PC-9 (cell line): Measurements from ENCODE around the gene PRSS23. TPM values are rescaled to one million over a fixed set of nuclear protein-coding genes. Genes with fewer than 3 reads are reported as not detected.

Experiments
- Bru-seq: library from RNA; stranded (reverse); fragments of 400-500 nt; gene quantifications from one replicate; lab custom pipeline; 2021; lab: Mats Ljungman, UMichigan
- BruChase-seq, 2 experiments: library from RNA; stranded (reverse); fragments of 400-500 nt; gene quantifications; one replicate each; lab custom pipeline; 2021; lab: Mats Ljungman, UMichigan
- BruUV-seq: library from RNA; stranded (reverse); fragments of 400-500 nt; replicated peaks from 2 replicates; lab custom pipeline; 2021; lab: Mats Ljungman, UMichigan
- CTCF ChIA-PET: fragments of 300-600 bp; sonication (Branson Sonifier 250); formaldehyde crosslinking; loops from one replicate; lab custom pipeline; 2022; ENCODE audit warnings: antibody characterized with exemption; lab: Charles Lee
- POLR2A ChIA-PET: fragments of 300-600 bp; sonication (Branson Sonifier 250); formaldehyde crosslinking; loops from one replicate; lab custom pipeline; 2022; ENCODE audit warnings: antibody characterized with exemption; ENCODE audit not compliant: unreplicated experiment; lab: Charles Lee
- DNase-seq, 2 experiments: peaks; one replicate each; pipeline versions ENCODE4 v3.0.0 to v3.0.0-alpha.2; 2015 to 2022; ENCODE audit warnings: mixed read lengths in 1 of 2
- H2AFZ ChIP-seq: fragments of 200-600 bp; sonication (generic); 2 replicates; pipeline ENCODE4 v1.8.1; 2017; ENCODE audit warnings: antibody characterized with exemption
- H3F3A ChIP-seq: fragments of 200-600 bp; sonication (generic); 2 replicates; pipeline ENCODE4 v1.8.1; 2017; ENCODE audit warnings: antibody characterized with exemption, mild to moderate bottlenecking, low read depth; ENCODE audit not compliant: insufficient read depth
- H3K27ac ChIP-seq: fragments of 200-600 bp; sonication (generic); 2 replicates; pipeline ENCODE4 v1.6.1; 2016; ENCODE audit warnings: mixed run types
- H3K27me3 ChIP-seq: fragments of 200-600 bp; sonication (generic); 2 replicates; pipeline ENCODE4 v1.6.1; 2016; ENCODE audit warnings: low read depth, mixed run types; ENCODE audit not compliant: insufficient read depth
- H3K36me3 ChIP-seq: fragments of 200-600 bp; sonication (generic); 2 replicates; pipeline ENCODE4 v1.6.1; 2016; ENCODE audit warnings: low read depth, mixed run types
- H3K4me1 ChIP-seq: fragments of 200-600 bp; sonication (generic); replicated peaks from 2 replicates; pipeline ENCODE4 v1.6.1; 2016; ENCODE audit warnings: mixed run types; ENCODE audit not compliant: insufficient read depth
- H3K4me2 ChIP-seq: fragments of 200-600 bp; sonication (generic); 2 replicates; pipeline ENCODE4 v1.6.1; 2017; ENCODE audit warnings: mixed run types
- H3K4me3 ChIP-seq: fragments of 200-600 bp; sonication (generic); 2 replicates; pipeline ENCODE4 v1.6.1; 2016; ENCODE audit warnings: mixed run types
- H3K79me2 ChIP-seq: fragments of 200-600 bp; sonication (generic); 2 replicates; pipeline ENCODE4 v1.6.1; 2017; ENCODE audit warnings: low read depth, mixed run types
- H3K9me2 ChIP-seq: fragments of 200-600 bp; sonication (generic); 2 replicates; pipeline ENCODE4 v1.8.1; 2017; ENCODE audit warnings: mild to moderate bottlenecking; ENCODE audit not compliant: insufficient read depth
- H3K9me3 ChIP-seq: fragments of 200-600 bp; sonication (generic); 2 replicates; pipeline ENCODE4 v1.8.1; 2016; ENCODE audit warnings: low read depth; ENCODE audit not compliant: insufficient read depth
- H4K20me1 ChIP-seq: fragments of 200-600 bp; sonication (generic); 2 replicates; pipeline ENCODE4 v1.8.1; 2017; ENCODE audit not compliant: insufficient read depth
- EZH2 ChIP-seq: fragments of 200-600 bp; sonication (generic); IDR thresholded peaks from 2 replicates; pipeline ENCODE4 v1.8.0; 2017; ENCODE audit warnings: antibody characterized with exemption, low read depth
- intact Hi-C: fragments of 100-400 bp; cut with micrococcal nuclease; formaldehyde crosslinking; loops from one replicate; pipeline ENCODE4 v1.10.0; 2022; ENCODE audit not compliant: unreplicated experiment
- long read RNA-seq: library from polyadenylated mRNA; stranded (forward); transcript quantifications from one replicate; pipeline ENCODE4 v2.0.0, GENCODE V29; 2022
- total RNA-seq: library from RNA; stranded (reverse); gene quantifications from 2 replicates; pipeline ENCODE4 v1.2.3, GENCODE V29; 2021
- TF ChIP-seq, protein P1 (sequence below): fragments of 200-600 bp; sonication (generic); conservative IDR thresholded peaks from 2 replicates; pipeline ENCODE4 v1.6.1; 2017; ENCODE audit warnings: mixed run types, antibody characterized with exemption, mild to moderate bottlenecking, moderate library complexity

PRSS23 gene, protein sequence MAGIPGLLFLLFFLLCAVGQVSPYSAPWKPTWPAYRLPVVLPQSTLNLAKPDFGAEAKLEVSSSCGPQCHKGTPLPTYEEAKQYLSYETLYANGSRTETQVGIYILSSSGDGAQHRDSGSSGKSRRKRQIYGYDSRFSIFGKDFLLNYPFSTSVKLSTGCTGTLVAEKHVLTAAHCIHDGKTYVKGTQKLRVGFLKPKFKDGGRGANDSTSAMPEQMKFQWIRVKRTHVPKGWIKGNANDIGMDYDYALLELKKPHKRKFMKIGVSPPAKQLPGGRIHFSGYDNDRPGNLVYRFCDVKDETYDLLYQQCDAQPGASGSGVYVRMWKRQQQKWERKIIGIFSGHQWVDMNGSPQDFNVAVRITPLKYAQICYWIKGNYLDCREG
- total RNA-seq (221 and 235 TPM in 2 replicates), Bru-seq, nascent RNA (percentile 87 among the genes with signal in this experiment), BruChase-seq, experiment 1, labeled RNA remaining after a 2-hour chase (percentile 95 among the genes with signal in this experiment), BruChase-seq, experiment 2, labeled RNA remaining after a 6-hour chase (percentile 95 among the genes with signal in this experiment)
- long read RNA-seq, full-length matches to known transcripts = 777 of 863 reads
- long read RNA-seq, partial matches to known transcripts = 44 of 863 reads
- long read RNA-seq, other reads (novel, unspliced or antisense) = 42 of 863 reads

- CTCF ChIA-PET = interaction anchor here (0.7 to 1.2 kb wide), 3 partner anchors 129 to 466 kb away, joined by 3 to 17 read pairs (median 4); no protein-coding TSS in a partner anchor
- no TSS peak for BruUV-seq
- Histone ChIP-seq H3K9me3 (no peaks in the 10 kb centered on the region), H3K79me2 (peaks cover 44% of the 10 kb centered on the region), H3K27me3 (no peaks in the 10 kb centered on the region), H3K36me3 (peaks cover 9% of the 10 kb centered on the region; the same call in 1 of the 2 replicates), H4K20me1 (no peaks in the 10 kb centered on the region), H3K4me3 (peak within 1 kb of the TSS; percentile 92), H3K4me1 (peaks cover 57% of the 10 kb centered on the region), H3K27ac (peak within 1 kb of the TSS; percentile 68), H3K9me2 (peaks cover 4% of the 10 kb centered on the region; the same call in 1 of the 2 replicates), H3K4me2 (peak within 1 kb of the TSS; percentile 92), H2AFZ (peak within 1 kb of the TSS; percentile 80), H3F3A (peaks cover 51% of the 10 kb centered on the region)
- TF ChIP-seq, protein P1, sequence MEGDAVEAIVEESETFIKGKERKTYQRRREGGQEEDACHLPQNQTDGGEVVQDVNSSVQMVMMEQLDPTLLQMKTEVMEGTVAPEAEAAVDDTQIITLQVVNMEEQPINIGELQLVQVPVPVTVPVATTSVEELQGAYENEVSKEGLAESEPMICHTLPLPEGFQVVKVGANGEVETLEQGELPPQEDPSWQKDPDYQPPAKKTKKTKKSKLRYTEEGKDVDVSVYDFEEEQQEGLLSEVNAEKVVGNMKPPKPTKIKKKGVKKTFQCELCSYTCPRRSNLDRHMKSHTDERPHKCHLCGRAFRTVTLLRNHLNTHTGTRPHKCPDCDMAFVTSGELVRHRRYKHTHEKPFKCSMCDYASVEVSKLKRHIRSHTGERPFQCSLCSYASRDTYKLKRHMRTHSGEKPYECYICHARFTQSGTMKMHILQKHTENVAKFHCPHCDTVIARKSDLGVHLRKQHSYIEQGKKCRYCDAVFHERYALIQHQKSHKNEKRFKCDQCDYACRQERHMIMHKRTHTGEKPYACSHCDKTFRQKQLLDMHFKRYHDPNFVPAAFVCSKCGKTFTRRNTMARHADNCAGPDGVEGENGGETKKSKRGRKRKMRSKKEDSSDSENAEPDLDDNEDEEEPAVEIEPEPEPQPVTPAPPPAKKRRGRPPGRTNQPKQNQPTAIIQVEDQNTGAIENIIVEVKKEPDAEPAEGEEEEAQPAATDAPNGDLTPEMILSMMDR = no peak
- no peak for TF ChIP-seq EZH2
- DNase-seq = peak; percentile 67 to 90
- POLR2A ChIA-PET = interaction anchor here (0.6 to 0.9 kb wide), 5 partner anchors 17 to 1026 kb away, joined by 3 to 5 read pairs (median 3); no protein-coding TSS in a partner anchor
- intact Hi-C loops = loop anchor here (2.0 to 5.0 kb wide), 3 partner anchors 18 to 193 kb away; no protein-coding TSS in a partner anchor
Observed at GRCh38 chr11:86800076-86800959, at the start of gene PRSS23. Gene PRSS23 (plus strand): TSS chr11:86800542. CDS start chr11:86807644, 7,102 bp downstream.

DNA sequence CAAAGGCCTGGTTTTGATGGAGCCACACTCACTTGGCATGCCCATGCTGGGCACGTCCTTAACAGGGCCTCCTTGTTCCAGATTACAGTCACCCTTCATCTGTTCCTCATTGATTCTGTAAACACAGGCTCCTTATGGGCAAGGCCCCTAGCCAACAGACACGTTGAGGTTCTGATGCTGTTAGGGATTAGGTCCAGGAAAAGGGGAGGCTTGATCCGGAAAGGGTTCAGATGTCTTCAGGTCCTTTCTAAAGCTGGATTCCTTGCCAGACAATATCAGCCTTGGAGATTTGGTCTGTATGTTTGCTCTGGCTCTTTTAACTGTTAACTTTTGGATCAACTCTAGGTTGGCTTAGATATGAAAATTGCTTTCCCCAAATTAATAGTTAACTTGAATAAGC, 46.9 kb upstream of the PRSS23 start:
- CTCF ChIA-PET = no interaction called here
- Histone ChIP-seq H3K4me2 (no peak overlapping the region), H3K9me3 (no peaks in the 10 kb centered on the region), H3K36me3 (no peaks in the 10 kb centered on the region), H3K9me2 (no peaks in the 10 kb centered on the region), H3K4me1 (no peaks in the 10 kb centered on the region), H3K27me3 (no peaks in the 10 kb centered on the region), H3F3A (no peaks in the 10 kb centered on the region), H3K27ac (no peak overlapping the region), H2AFZ (no peak overlapping the region), H3K79me2 (no peaks in the 10 kb centered on the region), H4K20me1 (no peaks in the 10 kb centered on the region), H3K4me3 (no peak overlapping the region)
- no peak for DNase-seq
- POLR2A ChIA-PET = no interaction called here
- no TSS peak for BruUV-seq
- TF ChIP-seq, protein P1 = no peak
- no peak for TF ChIP-seq EZH2
- intact Hi-C loops = no loop called here
